ENCODE data around the gene PWP2.
"Not testable (repeated sequence)": the region's sequence is repeated elsewhere in the genome, so short reads cannot be mapped to it uniquely, and the experiment has no call there.

DNA sequence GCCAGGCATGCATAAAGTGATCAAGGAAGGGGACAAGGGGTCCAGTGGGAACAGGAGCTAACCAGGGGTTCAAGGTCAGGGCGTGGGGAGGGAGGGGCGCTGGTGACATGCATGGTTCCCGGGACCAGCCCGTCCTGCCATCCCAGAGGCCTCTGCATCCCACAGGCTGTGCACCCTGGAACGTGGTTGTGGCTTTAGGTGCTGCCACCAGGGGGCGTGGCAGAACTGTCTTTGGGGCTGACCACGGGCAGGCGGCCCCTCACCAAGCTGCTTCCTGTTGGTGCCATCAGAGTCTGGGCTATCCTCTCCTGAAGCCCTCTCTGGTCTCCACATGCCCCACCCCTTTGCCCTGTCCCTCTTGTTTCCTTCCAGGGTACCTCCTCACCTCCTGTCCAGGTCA is 39.9 kb downstream of the PWP2 start:
- not testable (repeated sequence) for TF ChIP-seq HOXC10 (CRISPR knock-in tag; IDR thresholded peaks at IDR 0.05); ZNF121 (tag by site-specific recombination; IDR thresholded peaks at IDR 0.05); ZNF585B (tag by site-specific recombination; IDR thresholded peaks at IDR 0.05)
- TF ChIP-seq, protein P1, sequence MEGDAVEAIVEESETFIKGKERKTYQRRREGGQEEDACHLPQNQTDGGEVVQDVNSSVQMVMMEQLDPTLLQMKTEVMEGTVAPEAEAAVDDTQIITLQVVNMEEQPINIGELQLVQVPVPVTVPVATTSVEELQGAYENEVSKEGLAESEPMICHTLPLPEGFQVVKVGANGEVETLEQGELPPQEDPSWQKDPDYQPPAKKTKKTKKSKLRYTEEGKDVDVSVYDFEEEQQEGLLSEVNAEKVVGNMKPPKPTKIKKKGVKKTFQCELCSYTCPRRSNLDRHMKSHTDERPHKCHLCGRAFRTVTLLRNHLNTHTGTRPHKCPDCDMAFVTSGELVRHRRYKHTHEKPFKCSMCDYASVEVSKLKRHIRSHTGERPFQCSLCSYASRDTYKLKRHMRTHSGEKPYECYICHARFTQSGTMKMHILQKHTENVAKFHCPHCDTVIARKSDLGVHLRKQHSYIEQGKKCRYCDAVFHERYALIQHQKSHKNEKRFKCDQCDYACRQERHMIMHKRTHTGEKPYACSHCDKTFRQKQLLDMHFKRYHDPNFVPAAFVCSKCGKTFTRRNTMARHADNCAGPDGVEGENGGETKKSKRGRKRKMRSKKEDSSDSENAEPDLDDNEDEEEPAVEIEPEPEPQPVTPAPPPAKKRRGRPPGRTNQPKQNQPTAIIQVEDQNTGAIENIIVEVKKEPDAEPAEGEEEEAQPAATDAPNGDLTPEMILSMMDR (tag by site-specific recombination; IDR thresholded peaks at IDR 0.05) = not testable (repeated sequence)
- TF ChIP-seq, protein P2, sequence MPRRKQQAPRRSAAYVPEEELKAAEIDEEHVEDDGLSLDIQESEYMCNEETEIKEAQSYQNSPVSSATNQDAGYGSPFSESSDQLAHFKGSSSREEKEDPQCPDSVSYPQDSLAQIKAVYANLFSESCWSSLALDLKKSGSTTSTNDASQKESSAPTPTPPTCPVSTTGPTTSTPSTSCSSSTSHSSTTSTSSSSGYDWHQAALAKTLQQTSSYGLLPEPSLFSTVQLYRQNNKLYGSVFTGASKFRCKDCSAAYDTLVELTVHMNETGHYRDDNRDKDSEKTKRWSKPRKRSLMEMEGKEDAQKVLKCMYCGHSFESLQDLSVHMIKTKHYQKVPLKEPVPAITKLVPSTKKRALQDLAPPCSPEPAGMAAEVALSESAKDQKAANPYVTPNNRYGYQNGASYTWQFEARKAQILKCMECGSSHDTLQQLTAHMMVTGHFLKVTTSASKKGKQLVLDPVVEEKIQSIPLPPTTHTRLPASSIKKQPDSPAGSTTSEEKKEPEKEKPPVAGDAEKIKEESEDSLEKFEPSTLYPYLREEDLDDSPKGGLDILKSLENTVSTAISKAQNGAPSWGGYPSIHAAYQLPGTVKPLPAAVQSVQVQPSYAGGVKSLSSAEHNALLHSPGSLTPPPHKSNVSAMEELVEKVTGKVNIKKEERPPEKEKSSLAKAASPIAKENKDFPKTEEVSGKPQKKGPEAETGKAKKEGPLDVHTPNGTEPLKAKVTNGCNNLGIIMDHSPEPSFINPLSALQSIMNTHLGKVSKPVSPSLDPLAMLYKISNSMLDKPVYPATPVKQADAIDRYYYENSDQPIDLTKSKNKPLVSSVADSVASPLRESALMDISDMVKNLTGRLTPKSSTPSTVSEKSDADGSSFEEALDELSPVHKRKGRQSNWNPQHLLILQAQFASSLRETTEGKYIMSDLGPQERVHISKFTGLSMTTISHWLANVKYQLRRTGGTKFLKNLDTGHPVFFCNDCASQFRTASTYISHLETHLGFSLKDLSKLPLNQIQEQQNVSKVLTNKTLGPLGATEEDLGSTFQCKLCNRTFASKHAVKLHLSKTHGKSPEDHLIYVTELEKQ (tag by site-specific recombination; IDR thresholded peaks at IDR 0.05; ENCODE audit: borderline replicate concordance) = not testable (repeated sequence)

Data from HEK293 (cell line).